Parathyroid adenoma (tissue), 2 donors: Measurements from ENCODE around the gene GRIK4.

Experiments
- H2AFZ ChIP-seq: fragments of 300-600 bp; sonication (generic); one replicate; pipeline ENCODE4 v1.7.0; 2017; ENCODE audit warnings: antibody characterized with exemption, mild to moderate bottlenecking
- H3K27ac ChIP-seq: fragments of 300-600 bp; sonication (generic); one replicate; pipeline ENCODE4 v1.7.0; 2017
- H3K27me3 ChIP-seq: fragments of 300-600 bp; sonication (generic); one replicate; pipeline ENCODE4 v1.7.0; 2017; ENCODE audit warnings: low read length; ENCODE audit not compliant: control insufficient read depth, insufficient read depth
- H3K36me3 ChIP-seq: fragments of 300-600 bp; sonication (generic); one replicate; pipeline ENCODE4 v1.7.0; 2017; ENCODE audit warnings: low read length; ENCODE audit not compliant: control insufficient read depth, insufficient read depth
- H3K4me1 ChIP-seq: fragments of 300-600 bp; sonication (generic); one replicate; pipeline ENCODE4 v1.7.0; 2017; ENCODE audit warnings: control low read depth
- H3K4me2 ChIP-seq: fragments of 300-600 bp; sonication (generic); one replicate; pipeline ENCODE4 v1.7.0; 2017; ENCODE audit warnings: low read length
- H3K4me3 ChIP-seq: fragments of 300-600 bp; sonication (generic); one replicate; pipeline ENCODE4 v1.7.0; 2017; ENCODE audit warnings: low read depth, low read length
- H3K79me2 ChIP-seq: fragments of 300-600 bp; sonication (generic); one replicate; pipeline ENCODE4 v1.7.0; 2017; ENCODE audit warnings: control low read depth
- H3K9ac ChIP-seq: fragments of 300-600 bp; sonication (generic); one replicate; pipeline ENCODE4 v1.7.0; 2017; ENCODE audit warnings: mild to moderate bottlenecking
- H3K9me3 ChIP-seq: fragments of 300-600 bp; sonication (generic); one replicate; pipeline ENCODE4 v1.7.0; 2017; ENCODE audit warnings: low read length; ENCODE audit not compliant: control insufficient read depth
- TF ChIP-seq, protein P1 (sequence below): fragments of 300-600 bp; sonication (generic); IDR thresholded peaks from one replicate; pipeline ENCODE4 v1.7.0; 2017; ENCODE audit warnings: antibody characterized with exemption, mild to moderate bottlenecking
- donor health status: primary hyperparathyroidism.

Gene GRIK4

GRCh38 chr11:120695939-120696338, 184.4 kb downstream of the GRIK4 start:
- H3K9me3 ChIP-seq: no peaks in the 10 kb centered on the region
- no peaks in the 10 kb centered on the region for H3K4me1 ChIP-seq
- no peak overlapping the region for H2AFZ ChIP-seq
- TF ChIP-seq, protein P1, sequence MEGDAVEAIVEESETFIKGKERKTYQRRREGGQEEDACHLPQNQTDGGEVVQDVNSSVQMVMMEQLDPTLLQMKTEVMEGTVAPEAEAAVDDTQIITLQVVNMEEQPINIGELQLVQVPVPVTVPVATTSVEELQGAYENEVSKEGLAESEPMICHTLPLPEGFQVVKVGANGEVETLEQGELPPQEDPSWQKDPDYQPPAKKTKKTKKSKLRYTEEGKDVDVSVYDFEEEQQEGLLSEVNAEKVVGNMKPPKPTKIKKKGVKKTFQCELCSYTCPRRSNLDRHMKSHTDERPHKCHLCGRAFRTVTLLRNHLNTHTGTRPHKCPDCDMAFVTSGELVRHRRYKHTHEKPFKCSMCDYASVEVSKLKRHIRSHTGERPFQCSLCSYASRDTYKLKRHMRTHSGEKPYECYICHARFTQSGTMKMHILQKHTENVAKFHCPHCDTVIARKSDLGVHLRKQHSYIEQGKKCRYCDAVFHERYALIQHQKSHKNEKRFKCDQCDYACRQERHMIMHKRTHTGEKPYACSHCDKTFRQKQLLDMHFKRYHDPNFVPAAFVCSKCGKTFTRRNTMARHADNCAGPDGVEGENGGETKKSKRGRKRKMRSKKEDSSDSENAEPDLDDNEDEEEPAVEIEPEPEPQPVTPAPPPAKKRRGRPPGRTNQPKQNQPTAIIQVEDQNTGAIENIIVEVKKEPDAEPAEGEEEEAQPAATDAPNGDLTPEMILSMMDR: no peak
- no peaks in the 10 kb centered on the region for H3K79me2 ChIP-seq
- H3K4me2 ChIP-seq: no peak overlapping the region
- no peak overlapping the region for H3K4me3 ChIP-seq
- H3K27ac ChIP-seq: no peak overlapping the region
- no peak overlapping the region for H3K9ac ChIP-seq
- H3K27me3 ChIP-seq: no peaks in the 10 kb centered on the region
- H3K36me3 ChIP-seq: no peaks in the 10 kb centered on the region

- TF ChIP-seq, protein P1: no peak
- H3K4me2 ChIP-seq: no peak overlapping the region
- H3K4me3 ChIP-seq: no peak overlapping the region
- no peaks in the 10 kb centered on the region for H3K4me1 ChIP-seq
- no peaks in the 10 kb centered on the region for H3K36me3 ChIP-seq
- no peak overlapping the region for H3K27ac ChIP-seq
- H3K27me3 ChIP-seq: no peaks in the 10 kb centered on the region
- no peaks in the 10 kb centered on the region for H3K79me2 ChIP-seq
- H3K9me3 ChIP-seq: no peaks in the 10 kb centered on the region
- H2AFZ ChIP-seq: no peak overlapping the region
- no peak overlapping the region for H3K9ac ChIP-seq
These were observed 185.2 kb downstream of the GRIK4 start for GRCh38 chr11:120696597-120697218.

GRCh38 chr11:120698918-120699317, 187.4 kb downstream of the GRIK4 start:
- Histone ChIP-seq H3K4me2 (no peak overlapping the region), H3K4me3 (no peak overlapping the region), H3K27me3 (no peaks in the 10 kb centered on the region), H3K27ac (no peak overlapping the region), H3K9me3 (no peaks in the 10 kb centered on the region), H3K4me1 (no peaks in the 10 kb centered on the region), H2AFZ (no peak overlapping the region), H3K36me3 (no peaks in the 10 kb centered on the region), H3K79me2 (no peaks in the 10 kb centered on the region), H3K9ac (no peak overlapping the region)
- TF ChIP-seq, protein P1: no peak

GRCh38 chr11:120702656-120703055, 191.1 kb downstream of the GRIK4 start:
- Histone ChIP-seq H3K79me2 (no peaks in the 10 kb centered on the region), H3K4me2 (no peak overlapping the region)

More at GRCh38 chr11:120702656-120703055, 191.1 kb downstream of the GRIK4 start:
- Histone ChIP-seq H3K36me3 (no peaks in the 10 kb centered on the region), H3K9ac (no peak overlapping the region), H2AFZ (no peak overlapping the region), H3K27me3 (no peaks in the 10 kb centered on the region), H3K27ac (no peak overlapping the region), H3K4me3 (no peak overlapping the region), H3K9me3 (no peaks in the 10 kb centered on the region), H3K4me1 (no peaks in the 10 kb centered on the region)
- TF ChIP-seq, protein P1: no peak
